IMR-90 (cell line): ENCODE results near the gene NEU1. TPM values are rescaled to one million over a fixed set of nuclear protein-coding genes. Genes with fewer than 3 reads are reported as not detected.

ENCODE experiments used
- ATAC-seq: fragments of 200-7000 bp; cut with Tn5 transposase; 2 replicates; pipeline ENCODE4 v1.9.1; 2020; ENCODE audit warnings: low read depth, mild to moderate bottlenecking, moderate library complexity
- BruUV-seq: library from RNA; stranded (reverse); fragments of 400-500 nt; replicated peaks from 2 replicates; lab custom pipeline; 2021; lab: Mats Ljungman, UMichigan
- CTCF ChIA-PET: fragments of 300-600 bp; formaldehyde crosslinking; extraction: SDS; loops from one replicate; lab custom pipeline; 2021; ENCODE audit warnings: antibody characterized with exemption; lab: Yijun Ruan, JAX
- POLR2A ChIA-PET: fragments of 300-600 bp; sonication (Branson Sonifier 250); formaldehyde crosslinking; loops from one replicate; lab custom pipeline; 2022; ENCODE audit warnings: antibody characterized with exemption; ENCODE audit not compliant: unreplicated experiment; lab: Charles Lee
- DNase-seq: peaks from one replicate; pipeline ENCODE4 v3.0.0; 2013
- H2AFZ ChIP-seq: replicated peaks from 2 replicates; pipeline ENCODE3; 2013; ENCODE audit warnings: low read length, mild to moderate bottlenecking; ENCODE audit not compliant: poor library complexity
- H2AK5ac ChIP-seq: 2 replicates; pipeline ENCODE4 v1.6.1; 2013; ENCODE audit warnings: low read depth, low read length, inconsistent platforms
- H2AK9ac ChIP-seq: replicated peaks from 2 replicates; pipeline ENCODE3; 2013; ENCODE audit warnings: mild to moderate bottlenecking, low read depth, low read length, moderate library complexity; ENCODE audit not compliant: poor library complexity
- H2BK120ac ChIP-seq: 2 replicates; pipeline ENCODE4 v1.6.1; 2013; ENCODE audit warnings: low read depth, low read length, inconsistent platforms
- H2BK15ac ChIP-seq: 3 replicates; pipeline ENCODE4 v1.6.1; 2013; ENCODE audit warnings: low read depth, low read length, inconsistent platforms
- H2BK20ac ChIP-seq: 2 replicates; pipeline ENCODE4 v1.6.1; 2013; ENCODE audit warnings: low read depth, mild to moderate bottlenecking, inconsistent platforms, low read length, moderate library complexity
- H2BK5ac ChIP-seq: 2 replicates; pipeline ENCODE4 v1.6.1; 2013; ENCODE audit warnings: mild to moderate bottlenecking, low read depth, low read length, inconsistent platforms; ENCODE audit not compliant: poor library complexity, severe bottlenecking
- H3K14ac ChIP-seq: replicated peaks from 2 replicates; pipeline ENCODE4 v1.6.1; 2013; ENCODE audit warnings: low read depth, low read length, inconsistent platforms
- H3K18ac ChIP-seq: 2 replicates; pipeline ENCODE4 v1.6.1; 2013; ENCODE audit warnings: low read depth, low read length, control low read depth
- H3K23ac ChIP-seq: 2 replicates; pipeline ENCODE4 v1.6.1; 2013; ENCODE audit warnings: low read depth, low read length, inconsistent platforms
- H3K27ac ChIP-seq: 2 replicates; pipeline ENCODE4 v1.5.1; 2013; ENCODE audit warnings: mild to moderate bottlenecking, control low read depth, low read length; ENCODE audit not compliant: insufficient read depth
- H3K27me3 ChIP-seq: 2 replicates; pipeline ENCODE4 v1.6.1; 2013; ENCODE audit warnings: low read length; ENCODE audit not compliant: control insufficient read depth, insufficient read depth
- H3K36me3 ChIP-seq: 2 replicates; pipeline ENCODE4 v1.6.1; 2013; ENCODE audit warnings: low read length, mixed read lengths; ENCODE audit not compliant: control insufficient read depth, insufficient read depth
- H3K4ac ChIP-seq: 2 replicates; pipeline ENCODE4 v1.6.1; 2013; ENCODE audit warnings: low read depth, low read length, inconsistent platforms
- H3K4me1 ChIP-seq: 2 replicates; pipeline ENCODE4 v1.6.1; 2013; ENCODE audit warnings: low read length, mixed read lengths; ENCODE audit not compliant: control insufficient read depth, insufficient read depth
- H3K4me2 ChIP-seq: 2 replicates; pipeline ENCODE4 v1.6.1; 2013; ENCODE audit warnings: low read depth, mild to moderate bottlenecking, control low read depth, low read length, moderate library complexity
- H3K4me3 ChIP-seq: 2 replicates; pipeline ENCODE4 v1.5.1; 2013; ENCODE audit warnings: low read depth, mild to moderate bottlenecking, control low read depth, low read length, moderate library complexity; ENCODE audit not compliant: insufficient read depth
- H3K56ac ChIP-seq: 2 replicates; pipeline ENCODE4 v1.6.1; 2013; ENCODE audit warnings: low read length, inconsistent platforms; ENCODE audit not compliant: insufficient read depth; ENCODE audit errors: extremely low read depth
- H3K79me1 ChIP-seq, 2 experiments: 2 replicates each; pipeline ENCODE4 v1.6.1; 2013; ENCODE audit warnings: low read length in 2 of 2, inconsistent platforms in 1 of 2, low read depth in 1 of 2
- H3K9ac ChIP-seq: 2 replicates; pipeline ENCODE4 v1.6.1; 2013; ENCODE audit warnings: low read depth, low read length, control low read depth
- H3K9me1 ChIP-seq: 2 replicates; pipeline ENCODE4 v1.6.1; 2013; ENCODE audit warnings: low read length, inconsistent platforms; ENCODE audit not compliant: insufficient read depth
- H3K9me3 ChIP-seq: 2 replicates; pipeline ENCODE4 v1.6.1; 2013; ENCODE audit warnings: low read length; ENCODE audit not compliant: control insufficient read depth, insufficient read depth
- H4K20me1 ChIP-seq: 2 replicates; pipeline ENCODE4 v1.6.1; 2013; ENCODE audit warnings: low read length, inconsistent platforms; ENCODE audit not compliant: insufficient read depth
- H4K5ac ChIP-seq: 2 replicates; pipeline ENCODE4 v1.6.1; 2013; ENCODE audit warnings: mild to moderate bottlenecking, low read depth, low read length, control low read depth
- H4K8ac ChIP-seq, 2 experiments: 2 replicates each; pipeline ENCODE4 v1.6.1; 2013; ENCODE audit warnings: low read depth in 2 of 2, low read length in 2 of 2, control low read depth in 1 of 2, inconsistent platforms in 1 of 2
- H4K91ac ChIP-seq: 2 replicates; pipeline ENCODE4 v1.6.1; 2013; ENCODE audit warnings: low read depth, low read length, inconsistent platforms; ENCODE audit not compliant: insufficient read depth
- CEBPB ChIP-seq: IDR thresholded peaks from 2 replicates; pipeline ENCODE4 v1.6.1; 2012; ENCODE audit warnings: low read depth, low read length, improper control_type of control experiment
- MAFK ChIP-seq: IDR thresholded peaks from 2 replicates; pipeline ENCODE4 v1.6.1; 2012; ENCODE audit warnings: low read depth, low read length, improper control_type of control experiment
- RCOR1 ChIP-seq: IDR thresholded peaks from 2 replicates; pipeline ENCODE4 v1.6.1; 2012; ENCODE audit warnings: mild to moderate bottlenecking, low read length, improper control_type of control experiment; ENCODE audit not compliant: insufficient replicate concordance
- USF2 ChIP-seq: fragments of 150-350 bp; IDR thresholded peaks from 2 replicates; pipeline ENCODE4 v1.6.1; 2017; ENCODE audit warnings: mild to moderate bottlenecking, antibody characterized with exemption, low read length, low read depth
- WGBS, 2 experiments: methylation state at CpG; one replicate each; pipeline versions ENCODE4 v1.1.5 to v1.1.7; 2013; ENCODE audit warnings: missing lambda C conversion rate in 2 of 2; ENCODE audit not compliant: insufficient read length in 1 of 2; ENCODE audit errors: extremely low coverage in 2 of 2; 5-methylcytosine and 5-hydroxymethylcytosine counted together
- dilution Hi-C: fragments of 300-500 bp; cut with HindIII; formaldehyde crosslinking; loops from one replicate; pipeline ENCODE4 v1.14.3; 2018; ENCODE audit warnings: low sequenced_read_pairs; ENCODE audit not compliant: unreplicated experiment
- in situ Hi-C: fragments of 300-500 bp; cut with MboI; formaldehyde crosslinking; loops from 3 replicates; pipeline ENCODE4 v1.14.3; 2019; ENCODE audit warnings: low sequenced_read_pairs, inconsistent platforms, mixed read lengths
- intact Hi-C: fragments of 100-400 bp; cut with micrococcal nuclease; formaldehyde crosslinking; loops from 2 replicates; pipeline ENCODE4 v1.10.0; 2022
- polyA plus RNA-seq, 3 experiments: library from polyadenylated mRNA; depleted of rRNA; stranded (reverse); fragments of >200 nt; gene quantifications; 2 replicates each; pipeline ENCODE4 v1.2.3, GENCODE V29; 2012; ENCODE audit warnings: low replicate concordance in 1 of 3
- total RNA-seq: library from RNA; depleted of rRNA; stranded (reverse); fragments of >200 nt; gene quantifications from 2 replicates; pipeline ENCODE4 v1.2.3, GENCODE V29; 2012

The NEU1 gene
- total and polyA plus RNA-seq, 2 of the 4 experiments (the other 2 are of a cell fraction), result 28.5 to 36.2 TPM

GRCh38 chr6:31878222-31878621, 15.6 kb upstream of the NEU1 start:
- intact Hi-C loops, result no loop called here
- H3K9ac ChIP-seq, result no peak overlapping the region
- no TSS peak for BruUV-seq
- 0 out of 2 replicates have a peak, but pooled peaks cover 2% of the 10 kb centered on the region for H4K20me1 ChIP-seq
- 0 out of 2 replicates have a peak, but pooled peaks cover under 1% of the 10 kb centered on the region for H3K9me1 ChIP-seq
- H3K27ac ChIP-seq, result no peak overlapping the region
- no peaks in the 10 kb centered on the region for H3K9me3 ChIP-seq
- ChIA-PET POLR2A (no interaction called here), CTCF (no interaction called here)
- no peaks in the 10 kb centered on the region for H3K79me1 ChIP-seq
- 71% methylated on average over 2 of the region's 3 CpGs; no CpG with 5 or more reads in 1 of the 2 experiments for WGBS, 2 experiments
- H3K4me2 ChIP-seq, result no peak overlapping the region
- H2BK5ac ChIP-seq, result no peak overlapping the region
- no peak overlapping the region for H3K14ac ChIP-seq
- H2AK5ac ChIP-seq, result no peak overlapping the region
- peaks cover 34% of the 10 kb centered on the region for H3K36me3 ChIP-seq
- TF ChIP-seq RCOR1 (no peak), USF2 (no peak), CEBPB (no peak), MAFK (no peak)
- DNase-seq, result no peak
- H4K91ac ChIP-seq, result no peak overlapping the region
- in situ Hi-C loops, result no loop called here
- H2BK20ac ChIP-seq, result no peak overlapping the region
- ATAC-seq, result no peak
- H3K18ac ChIP-seq, result no peak overlapping the region
- no peak overlapping the region for H2AFZ ChIP-seq
- H3K4me1 ChIP-seq, result peaks cover 10% of the 10 kb centered on the region
- no peak overlapping the region for H4K5ac ChIP-seq
- no peak overlapping the region for H3K4me3 ChIP-seq
- no peaks in the 10 kb centered on the region for H3K27me3 ChIP-seq
- H2BK120ac ChIP-seq, result no peak overlapping the region
- no peak overlapping the region for H4K8ac ChIP-seq
- H3K4ac ChIP-seq, result no peak overlapping the region
- no peak overlapping the region for H2AK9ac ChIP-seq
- H3K56ac ChIP-seq, result no peak overlapping the region
- no peak overlapping the region for H2BK15ac ChIP-seq
- no peak overlapping the region for H3K23ac ChIP-seq
- dilution Hi-C loops, result no loop called here
